Measurements from ENCODE around the gene PDE5A.
A peak's percentile ranks its signal among the peaks of the same experiment; 100 is the strongest.
"Not testable (repeated sequence)": the region's sequence is repeated elsewhere in the genome, so short reads cannot be mapped to it uniquely, and the experiment has no call there.

The PDE5A gene

GRCh38 chr4:119636851-119637250 is 8.2 kb upstream of the PDE5A start:
- CTCF ChIA-PET = interaction anchor here (2.0 kb wide), 1 partner anchor 10 kb away, joined by 8 read pairs; no protein-coding TSS in a partner anchor
- peak; percentile 98 for TF ChIP-seq ZNF610 (tag by site-specific recombination; IDR thresholded peaks at IDR 0.05; ENCODE audit: borderline replicate concordance)
- POLR2A ChIA-PET; H3K36me3 ChIP-seq (ENCODE audit: control insufficient read depth in 2 of 2, insufficient read depth in 1 of 2, low read length in 2 of 2); H3K9me3 ChIP-seq (ENCODE audit: control insufficient read depth, insufficient read depth, low read depth, low read length); H3K4me1 ChIP-seq (ENCODE audit: control insufficient read depth, insufficient read depth, low read length); H3K27ac ChIP-seq (ENCODE audit: extremely low read depth, low read depth, low read length); H3K4me3 ChIP-seq (ENCODE audit: low read depth, low read length): not testable (repeated sequence)

- TF ChIP-seq ZNF423 (tag by site-specific recombination; IDR thresholded peaks at IDR 0.05) (no peak), ZFHX2 (tag by site-specific recombination; conservative IDR thresholded peaks at IDR 0.05) (no peak), ZNF214 (tag by site-specific recombination; IDR thresholded peaks at IDR 0.05; ENCODE audit: borderline replicate concordance) (no peak), TSHZ1 (tag by site-specific recombination; IDR thresholded peaks at IDR 0.05; ENCODE audit: borderline replicate concordance) (no peak), EGR2 (tag by site-specific recombination; IDR thresholded peaks at IDR 0.05; ENCODE audit: low read depth) (no peak), ZNF704 (tag by site-specific recombination; IDR thresholded peaks at IDR 0.05) (no peak), ZNF16 (tag by site-specific recombination; IDR thresholded peaks at IDR 0.05; ENCODE audit: low read depth) (no peak), ZNF626 (tag by site-specific recombination; IDR thresholded peaks at IDR 0.05) (no peak), ZNF501 (tag by site-specific recombination; IDR thresholded peaks at IDR 0.05) (no peak), ZNF433 (tag by site-specific recombination; IDR thresholded peaks at IDR 0.05; ENCODE audit: low read depth) (no peak), ZNF777 (tag by site-specific recombination; IDR thresholded peaks at IDR 0.05; ENCODE audit: borderline replicate concordance) (no peak)
- Histone ChIP-seq H3K36me3 (ENCODE audit: control insufficient read depth in 2 of 2, insufficient read depth in 1 of 2, low read length in 2 of 2) (no peaks in the 10 kb centered on the region), H3K9me3 (ENCODE audit: control insufficient read depth, insufficient read depth, low read depth, low read length) (no peaks in the 10 kb centered on the region), H3K4me1 (ENCODE audit: control insufficient read depth, insufficient read depth, low read length) (peaks cover 5% of the 10 kb centered on the region; the same call in 1 of the 2 replicates), H3K4me3 (ENCODE audit: low read depth, low read length) (no peak overlapping the region), H3K27ac (ENCODE audit: extremely low read depth, low read depth, low read length) (no peak overlapping the region)
- ChIA-PET POLR2A (no interaction called here), CTCF (interaction anchor here (0.6 kb wide), 1 partner anchor 11 kb away, joined by 3 read pairs; no protein-coding TSS in a partner anchor)
Measured at GRCh38 chr4:119632216-119632615, 3.6 kb upstream of the PDE5A start.

GRCh38 chr4:119629142-119629471 is 503 bp upstream of the PDE5A start:
- POLR2A ChIA-PET = interaction anchor here (0.8 to 2.5 kb wide), 4 partner anchors 28 to 114 kb away, joined by 3 to 22 read pairs (median 6); no protein-coding TSS in a partner anchor
- peaks cover 5% of the 10 kb centered on the region; the same call in 1 of the 2 replicates for H3K4me1 ChIP-seq (ENCODE audit: control insufficient read depth, insufficient read depth, low read length)
- CTCF ChIA-PET = interaction anchor here (0.6 to 3.1 kb wide), 22 partner anchors 8 to 526 kb away, joined by 3 to 18 read pairs (median 5); no protein-coding TSS in a partner anchor
- TF ChIP-seq IKZF3 (tag by site-specific recombination; IDR thresholded peaks at IDR 0.05) = 0 out of 2 replicates have a peak, but pooled peaks have one; percentile 1
- no peak for TF ChIP-seq TSHZ1 (tag by site-specific recombination; IDR thresholded peaks at IDR 0.05; ENCODE audit: borderline replicate concordance)
- TF ChIP-seq ZNF350 (tag by site-specific recombination; IDR thresholded peaks at IDR 0.05) = no peak
- TF ChIP-seq PRDM2 (tag by site-specific recombination; IDR thresholded peaks at IDR 0.05; ENCODE audit: borderline replicate concordance) = no peak
- TF ChIP-seq ZFP69B (tag by site-specific recombination; IDR thresholded peaks at IDR 0.05) = peak; percentile 50; the same call in 1 of the 2 replicates

More at GRCh38 chr4:119629142-119629471, 503 bp upstream of the PDE5A start:
- no peaks in the 10 kb centered on the region for H3K9me3 ChIP-seq (ENCODE audit: control insufficient read depth, insufficient read depth, low read depth, low read length)
- H3K36me3 ChIP-seq (ENCODE audit: control insufficient read depth in 2 of 2, insufficient read depth in 1 of 2, low read length in 2 of 2) = no peaks in the 10 kb centered on the region
- H3K27ac ChIP-seq (ENCODE audit: extremely low read depth, low read depth, low read length) = peak overlapping the region; percentile 93; the same call in 1 of the 2 replicates
- peak overlapping the region; percentile 43 for H3K4me3 ChIP-seq (ENCODE audit: low read depth, low read length)

Measured in HEK293 (cell line).